BE2C (cell line): ENCODE results near the gene CCL7.
"Not testable (repeated sequence)": the region's sequence is repeated elsewhere in the genome, so short reads cannot be mapped to it uniquely, and the experiment has no call there.

Experiments used
- DNase-seq: peaks from one replicate; pipeline ENCODE4 v3.0.0-alpha.2; 2020
- H3K27me3 ChIP-seq: fragments of 250-450 bp; sonication (Bioruptor Pico); 2 replicates; pipeline ENCODE4 v1.5.1; 2020; ENCODE audit warnings: mild to moderate bottlenecking
- H3K36me3 ChIP-seq: fragments of 250-450 bp; sonication (Bioruptor Pico); 2 replicates; pipeline ENCODE4 v1.5.1; 2020; ENCODE audit warnings: mild to moderate bottlenecking
- H3K4me1 ChIP-seq: fragments of 250-450 bp; sonication (Bioruptor Pico); 2 replicates; pipeline ENCODE4 v1.5.1; 2020
- H3K4me3 ChIP-seq: 2 replicates; pipeline ENCODE4 v1.5.1; 2011; ENCODE audit warnings: low read depth, low read length
- H3K9me3 ChIP-seq: fragments of 250-450 bp; sonication (Bioruptor Pico); 2 replicates; pipeline ENCODE4 v1.5.1; 2020
- TF ChIP-seq, protein P1 (sequence below): IDR thresholded peaks from 2 replicates; pipeline ENCODE4 v1.5.1; 2012; ENCODE audit warnings: mild to moderate bottlenecking, low read depth, low read length

The CCL7 gene

DNA sequence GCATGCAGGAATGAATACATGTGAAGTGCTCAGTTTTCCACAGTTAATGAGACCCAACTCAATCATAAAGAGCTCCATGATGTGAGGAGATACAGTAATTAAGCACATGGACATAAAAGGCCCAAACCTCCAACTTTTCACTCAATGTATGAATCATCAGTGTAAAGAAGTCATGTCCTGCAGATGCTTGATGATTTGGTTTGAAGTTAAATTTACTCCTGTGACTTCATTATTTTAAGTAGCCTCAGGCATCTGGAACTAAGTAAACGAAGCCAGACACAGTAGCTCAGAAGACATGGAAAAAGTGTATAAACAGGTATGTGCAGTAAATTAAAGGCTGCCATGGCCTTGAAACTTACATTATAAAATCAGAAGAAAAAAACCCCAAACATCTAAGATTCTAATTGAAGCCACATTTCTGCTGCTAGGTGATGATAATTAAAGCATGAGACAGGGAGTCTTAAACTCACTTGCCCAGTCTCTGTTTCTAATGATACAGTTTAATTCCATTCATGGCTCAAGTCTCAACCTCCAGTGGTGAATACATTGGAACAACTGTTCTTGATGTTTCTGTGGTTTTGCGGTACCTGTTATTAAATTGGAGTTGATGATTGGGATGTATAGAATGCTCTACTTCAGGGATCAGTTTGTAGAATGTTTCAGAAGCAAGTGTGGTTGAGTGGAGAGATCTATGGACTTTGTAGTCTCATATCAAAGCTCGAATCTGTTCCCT is 43.8 kb upstream of the CCL7 start:
- H3K4me1 ChIP-seq = no peaks in the 10 kb centered on the region
- TF ChIP-seq, protein P1, sequence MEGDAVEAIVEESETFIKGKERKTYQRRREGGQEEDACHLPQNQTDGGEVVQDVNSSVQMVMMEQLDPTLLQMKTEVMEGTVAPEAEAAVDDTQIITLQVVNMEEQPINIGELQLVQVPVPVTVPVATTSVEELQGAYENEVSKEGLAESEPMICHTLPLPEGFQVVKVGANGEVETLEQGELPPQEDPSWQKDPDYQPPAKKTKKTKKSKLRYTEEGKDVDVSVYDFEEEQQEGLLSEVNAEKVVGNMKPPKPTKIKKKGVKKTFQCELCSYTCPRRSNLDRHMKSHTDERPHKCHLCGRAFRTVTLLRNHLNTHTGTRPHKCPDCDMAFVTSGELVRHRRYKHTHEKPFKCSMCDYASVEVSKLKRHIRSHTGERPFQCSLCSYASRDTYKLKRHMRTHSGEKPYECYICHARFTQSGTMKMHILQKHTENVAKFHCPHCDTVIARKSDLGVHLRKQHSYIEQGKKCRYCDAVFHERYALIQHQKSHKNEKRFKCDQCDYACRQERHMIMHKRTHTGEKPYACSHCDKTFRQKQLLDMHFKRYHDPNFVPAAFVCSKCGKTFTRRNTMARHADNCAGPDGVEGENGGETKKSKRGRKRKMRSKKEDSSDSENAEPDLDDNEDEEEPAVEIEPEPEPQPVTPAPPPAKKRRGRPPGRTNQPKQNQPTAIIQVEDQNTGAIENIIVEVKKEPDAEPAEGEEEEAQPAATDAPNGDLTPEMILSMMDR = no peak
- H3K27me3 ChIP-seq = no peaks in the 10 kb centered on the region; the same call in 1 of the 2 replicates
- no peak for DNase-seq
- H3K4me3 ChIP-seq = no peak overlapping the region
- H3K36me3 ChIP-seq = no peaks in the 10 kb centered on the region
- H3K9me3 ChIP-seq = no peaks in the 10 kb centered on the region

DNA sequence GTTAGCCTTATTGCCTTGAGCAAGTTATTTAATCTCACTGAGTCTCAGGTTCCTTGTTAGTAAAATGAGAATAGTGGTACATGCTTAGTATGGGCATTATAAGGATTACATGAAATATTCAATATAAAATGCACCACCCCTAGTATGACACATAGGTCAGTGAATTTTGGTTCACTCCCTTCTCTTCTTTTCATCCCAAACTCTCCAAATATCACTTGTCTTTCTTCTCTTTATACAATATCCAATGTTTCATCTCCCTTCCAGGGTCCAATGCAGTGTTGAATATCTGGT is 43.3 kb upstream of the CCL7 start:
- Histone ChIP-seq H3K9me3 (no peaks in the 10 kb centered on the region), H3K27me3 (peaks cover 2% of the 10 kb centered on the region; the same call in 1 of the 2 replicates), H3K36me3 (no peaks in the 10 kb centered on the region), H3K4me3 (no peak overlapping the region), H3K4me1 (no peaks in the 10 kb centered on the region)
- TF ChIP-seq, protein P1 = no peak
- DNase-seq = no peak

DNA sequence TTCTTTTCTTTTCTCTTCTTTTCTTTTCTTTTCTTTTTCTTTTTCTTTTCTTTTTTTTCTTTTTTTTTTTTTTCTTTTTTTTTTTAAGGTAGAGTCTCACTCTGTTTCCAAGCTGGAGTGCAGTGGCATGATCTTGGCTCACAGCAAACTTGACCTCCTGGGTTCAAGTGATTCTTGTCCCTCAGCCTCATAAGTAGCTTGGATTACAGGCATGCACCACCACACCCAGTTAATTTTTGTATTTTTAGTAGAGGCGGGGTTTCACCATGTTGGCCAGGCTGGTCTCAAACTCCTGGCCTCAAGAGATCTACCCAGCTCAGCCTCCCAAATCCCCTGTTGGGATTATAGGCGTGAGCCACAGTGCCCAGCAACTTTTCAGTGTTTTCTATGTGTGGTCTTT is 42.7 kb upstream of the CCL7 start:
- H3K27me3 ChIP-seq, H3K9me3 ChIP-seq, DNase-seq, H3K4me1 ChIP-seq, H3K36me3 ChIP-seq, H3K4me3 ChIP-seq: not testable (repeated sequence)

DNA sequence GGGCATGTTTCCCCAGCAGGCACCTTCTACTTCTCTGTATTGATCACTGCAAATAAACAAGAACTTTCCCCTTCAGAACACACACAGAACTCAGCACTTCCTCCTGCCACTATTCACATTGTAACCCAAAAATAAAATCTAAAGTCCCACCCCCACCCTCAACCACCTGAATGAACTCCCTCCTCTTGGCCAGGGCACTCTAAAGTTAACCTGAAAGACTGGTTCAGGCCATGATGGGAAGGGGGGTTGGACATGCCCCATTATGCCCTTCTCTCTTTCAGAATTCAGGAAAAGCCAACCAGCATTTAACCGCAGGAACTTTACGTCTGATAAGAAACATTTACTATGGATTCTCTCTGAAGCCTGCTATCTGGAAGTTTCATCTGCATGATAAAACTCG is 42.3 kb upstream of the CCL7 start:
- Histone ChIP-seq H3K4me3 (no peak overlapping the region), H3K4me1 (no peaks in the 10 kb centered on the region), H3K27me3 (peaks cover 2% of the 10 kb centered on the region; the same call in 1 of the 2 replicates), H3K36me3 (no peaks in the 10 kb centered on the region), H3K9me3 (no peaks in the 10 kb centered on the region)
- TF ChIP-seq, protein P1 = no peak
- DNase-seq = no peak

DNA sequence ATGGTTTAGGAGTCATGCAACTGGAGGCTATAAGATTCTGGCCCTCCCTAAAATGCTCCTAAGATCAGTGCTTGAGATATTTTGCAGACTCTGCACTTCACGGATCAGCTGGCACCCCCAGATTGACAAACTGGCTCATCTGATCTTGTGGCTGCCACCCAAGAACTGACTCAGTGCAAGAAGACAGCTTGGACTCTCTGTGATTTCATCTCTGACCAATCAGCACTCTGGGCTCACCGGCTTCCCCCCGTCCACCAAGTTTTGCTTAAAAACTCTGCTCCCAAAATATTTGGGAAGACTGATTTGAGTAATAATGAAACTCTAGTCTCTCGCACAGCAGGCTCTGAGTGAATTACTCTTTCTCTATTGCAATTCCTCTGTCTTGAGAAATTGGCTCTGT is 41.2 kb upstream of the CCL7 start:
- no peaks in the 10 kb centered on the region for H3K36me3 ChIP-seq
- DNase-seq = no peak
- H3K4me3 ChIP-seq = no peak overlapping the region

DNA sequence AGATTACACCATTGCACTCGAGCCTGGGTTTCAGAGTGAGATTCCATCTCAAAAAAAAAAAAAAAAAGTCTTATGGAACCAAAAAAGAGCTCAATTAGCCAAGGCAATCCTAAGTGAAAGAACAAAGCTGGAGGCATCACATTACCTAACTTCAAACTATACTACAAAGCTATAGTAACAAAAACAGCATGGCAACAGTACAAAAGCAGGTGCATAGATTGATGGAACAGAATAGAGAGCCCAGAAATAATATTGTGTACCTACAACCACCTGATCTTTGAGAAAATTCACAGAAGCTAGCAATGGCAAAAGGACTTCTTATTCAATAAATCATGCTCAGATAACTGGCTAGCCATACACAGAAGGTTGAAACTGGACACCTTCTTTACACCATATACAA is 39.7 kb upstream of the CCL7 start:
- Histone ChIP-seq H3K9me3 (no peaks in the 10 kb centered on the region), H3K4me3 (no peak overlapping the region), H3K27me3 (peaks cover 2% of the 10 kb centered on the region; the same call in 1 of the 2 replicates), H3K4me1 (no peaks in the 10 kb centered on the region), H3K36me3 (no peaks in the 10 kb centered on the region)
- TF ChIP-seq, protein P1 = no peak
- DNase-seq = no peak

More for the DNA sequence above, 41.2 kb upstream of the CCL7 start:
- Histone ChIP-seq H3K9me3 (no peaks in the 10 kb centered on the region), H3K27me3 (peaks cover 2% of the 10 kb centered on the region; the same call in 1 of the 2 replicates), H3K4me1 (no peaks in the 10 kb centered on the region)
- TF ChIP-seq, protein P1 = no peak
